ENCODE measurements around the gene RBM23. TPM values are rescaled to one million over a fixed set of nuclear protein-coding genes. Genes with fewer than 3 reads are reported as not detected.

RBM23 gene
- total RNA-seq, 2 experiments from 2014 or later, result 46.9 to 55.2 TPM

DNA sequence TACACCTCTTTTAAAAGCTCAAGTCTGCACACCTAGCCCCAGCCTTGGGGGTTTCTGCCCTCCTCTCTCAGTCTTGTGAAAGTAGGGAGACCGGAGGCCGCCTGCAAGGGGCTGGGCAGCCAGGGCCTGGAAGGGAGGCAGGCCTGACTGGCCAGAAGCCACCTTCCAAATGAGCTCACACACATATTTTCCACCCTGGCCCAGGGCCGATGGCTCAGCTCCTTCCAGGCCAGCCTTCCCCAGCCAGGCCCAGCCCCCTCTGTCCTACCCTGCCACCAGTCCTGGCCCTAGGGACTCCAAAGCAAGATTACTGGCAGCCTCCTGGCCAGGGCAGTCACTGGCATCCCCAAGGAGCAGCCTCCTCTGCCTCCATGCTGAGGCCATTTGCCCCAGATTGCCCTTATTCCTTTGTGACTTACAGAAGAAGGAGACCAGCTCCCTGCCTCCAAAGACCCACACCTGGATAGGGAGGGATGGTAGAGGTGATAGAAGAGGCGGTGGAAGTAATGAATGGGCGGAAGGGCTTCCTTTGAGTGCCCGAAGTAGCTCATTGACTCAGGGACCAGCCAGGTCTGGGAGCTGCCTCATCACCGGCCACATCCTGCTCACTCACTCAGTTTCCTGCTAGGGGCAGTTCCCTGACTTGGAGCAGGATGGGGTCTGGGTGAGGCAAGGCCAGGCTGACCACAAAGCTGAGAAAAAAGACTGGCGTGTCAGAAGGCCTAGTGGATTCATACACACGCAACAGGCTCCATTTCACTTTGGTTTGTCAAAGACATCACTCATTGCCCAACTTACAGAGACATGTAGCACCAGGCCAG, 67.8 kb downstream of the RBM23 start:
- H3K36me3 Mint-ChIP-seq (ENCODE audit: low read depth), result no peaks in the 10 kb centered on the region
- CTCF ChIA-PET, result interaction anchor here (0.6 to 20.8 kb wide), 14 partner anchors 10 to 293 kb away, joined by 3 to 469 read pairs (median 4); partner anchors contain the start of genes MMP14, MRPL52 and REM2
- peak; percentile 28 for ATAC-seq
- DNase-seq, result peak; percentile 47
- peaks cover 9% of the 10 kb centered on the region for H3K27me3 Mint-ChIP-seq
- H3K4me3 Mint-ChIP-seq, result no peak overlapping the region
- intact Hi-C loops (cut with micrococcal nuclease), result loop anchor here (5.0 kb wide), 1 partner anchor 279 kb away; no protein-coding TSS in a partner anchor
- TF ChIP-seq, protein P1, sequence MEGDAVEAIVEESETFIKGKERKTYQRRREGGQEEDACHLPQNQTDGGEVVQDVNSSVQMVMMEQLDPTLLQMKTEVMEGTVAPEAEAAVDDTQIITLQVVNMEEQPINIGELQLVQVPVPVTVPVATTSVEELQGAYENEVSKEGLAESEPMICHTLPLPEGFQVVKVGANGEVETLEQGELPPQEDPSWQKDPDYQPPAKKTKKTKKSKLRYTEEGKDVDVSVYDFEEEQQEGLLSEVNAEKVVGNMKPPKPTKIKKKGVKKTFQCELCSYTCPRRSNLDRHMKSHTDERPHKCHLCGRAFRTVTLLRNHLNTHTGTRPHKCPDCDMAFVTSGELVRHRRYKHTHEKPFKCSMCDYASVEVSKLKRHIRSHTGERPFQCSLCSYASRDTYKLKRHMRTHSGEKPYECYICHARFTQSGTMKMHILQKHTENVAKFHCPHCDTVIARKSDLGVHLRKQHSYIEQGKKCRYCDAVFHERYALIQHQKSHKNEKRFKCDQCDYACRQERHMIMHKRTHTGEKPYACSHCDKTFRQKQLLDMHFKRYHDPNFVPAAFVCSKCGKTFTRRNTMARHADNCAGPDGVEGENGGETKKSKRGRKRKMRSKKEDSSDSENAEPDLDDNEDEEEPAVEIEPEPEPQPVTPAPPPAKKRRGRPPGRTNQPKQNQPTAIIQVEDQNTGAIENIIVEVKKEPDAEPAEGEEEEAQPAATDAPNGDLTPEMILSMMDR (IDR thresholded peaks at IDR 0.05), result no peak
- H3K4me1 Mint-ChIP-seq (ENCODE audit: low read depth), result peaks cover 13% of the 10 kb centered on the region
- H3K27ac Mint-ChIP-seq, result no peak overlapping the region
- POLR2A ChIA-PET, result interaction anchor here (1.5 to 1.7 kb wide), 2 partner anchors 21 to 29 kb away, joined by 7 to 9 read pairs; partner anchors contain the start of gene MRPL52
- H3K9me3 Mint-ChIP-seq, result no peaks in the 10 kb centered on the region

DNA sequence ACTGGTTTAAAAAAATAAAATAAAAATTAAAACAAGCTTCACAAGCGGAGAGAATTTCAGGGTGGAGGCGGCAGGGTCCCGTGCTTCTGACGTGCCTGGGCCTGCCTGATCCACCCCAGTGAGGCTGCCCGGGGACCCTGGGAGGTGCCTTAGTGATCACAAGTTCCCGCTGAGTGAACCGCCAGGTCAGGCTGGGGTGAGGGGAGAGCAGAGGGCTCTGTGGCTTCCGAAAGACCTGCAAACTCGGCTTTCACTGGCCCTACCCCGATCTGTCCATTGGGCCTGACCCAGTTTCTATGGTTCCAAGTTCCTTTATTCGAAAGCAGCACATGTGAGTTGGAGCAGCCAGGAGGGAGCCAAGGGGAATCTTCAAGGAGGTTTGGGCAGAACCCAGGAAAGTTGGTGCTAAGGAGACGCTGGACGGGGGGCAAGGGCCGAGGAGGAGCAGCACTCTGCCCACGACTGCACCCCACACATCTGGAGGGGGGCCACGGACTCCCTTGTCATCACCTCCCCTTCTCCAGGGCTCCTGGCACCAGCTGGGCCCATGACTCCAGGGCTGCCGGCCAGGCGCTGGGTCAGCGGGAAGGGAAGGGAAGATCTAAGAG, 69.6 kb downstream of the RBM23 start:
- POLR2A ChIA-PET, result interaction anchor here (0.6 kb wide), 1 partner anchor 83 kb away, joined by 3 read pairs; the partner anchor contains the start of gene OXA1L
- peaks cover 9% of the 10 kb centered on the region for H3K27me3 Mint-ChIP-seq

DNA sequence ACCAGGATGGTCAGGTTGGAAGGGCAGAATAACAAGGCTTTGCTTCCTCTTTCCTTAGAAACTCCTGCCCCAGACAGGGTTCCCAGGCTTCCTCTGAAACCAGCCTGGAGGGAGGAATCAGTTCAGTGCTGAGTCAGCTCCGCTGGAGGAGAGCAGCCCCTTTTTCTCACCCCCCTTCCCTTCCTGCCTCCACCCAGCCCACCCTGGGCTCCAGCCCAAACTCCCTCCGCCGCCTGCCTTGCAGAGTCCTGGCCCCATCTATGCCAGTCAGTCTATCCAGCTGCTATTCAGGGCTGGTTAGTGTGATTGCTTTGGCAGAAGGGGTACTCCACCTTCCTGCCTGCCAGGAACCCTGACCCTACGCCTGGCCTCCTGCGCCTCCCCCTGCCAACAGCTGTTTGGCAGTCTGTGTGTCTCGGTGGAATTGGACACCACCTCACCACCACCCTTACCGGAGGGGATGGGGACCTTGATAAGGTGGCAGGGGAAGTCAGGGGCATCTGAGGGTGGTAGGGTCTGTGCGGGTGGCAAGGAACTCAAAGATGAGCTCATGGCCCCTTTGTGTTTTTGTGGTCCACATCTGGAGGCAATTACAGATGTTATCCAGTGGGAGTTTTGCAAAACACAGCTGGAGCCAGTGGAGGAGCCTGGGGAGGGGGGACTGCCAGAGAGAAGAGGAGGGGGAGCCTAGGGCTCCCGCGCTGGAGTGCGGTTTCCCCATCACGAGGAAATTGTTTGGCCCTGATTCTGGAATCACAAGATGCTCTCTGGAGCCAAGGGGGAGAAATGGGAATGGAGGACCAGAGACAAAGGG, 70.4 kb downstream of the RBM23 start:
- ChIA-PET CTCF (interaction anchor here (1.0 to 20.8 kb wide), 3 partner anchors 20 to 278 kb away, joined by 3 to 469 read pairs (median 6); partner anchors contain the start of genes MMP14 and MRPL52), POLR2A (interaction anchor here (1.1 to 1.5 kb wide), 2 partner anchors 10 to 19 kb away, joined by 3 to 4 read pairs; no protein-coding TSS in a partner anchor)
- TF ChIP-seq, protein P1 (IDR thresholded peaks at IDR 0.05), result no peak
- H3K27ac Mint-ChIP-seq, result no peak overlapping the region
- intact Hi-C loops (cut with micrococcal nuclease), result no loop called here
- H3K4me3 Mint-ChIP-seq, result no peak overlapping the region
- peaks cover 6% of the 10 kb centered on the region for H3K4me1 Mint-ChIP-seq (ENCODE audit: low read depth)
- DNase-seq (no peak), ATAC-seq (no peak)
- H3K9me3 Mint-ChIP-seq, result no peaks in the 10 kb centered on the region
- H3K27me3 Mint-ChIP-seq, result peaks cover 9% of the 10 kb centered on the region
- H3K36me3 Mint-ChIP-seq (ENCODE audit: low read depth), result no peaks in the 10 kb centered on the region

More for the DNA sequence above, 69.6 kb downstream of the RBM23 start:
- CTCF ChIA-PET, result interaction anchor here (0.6 to 20.8 kb wide), 4 partner anchors 20 to 292 kb away, joined by 3 to 469 read pairs (median 6); partner anchors contain the start of genes MMP14 and MRPL52
- no peaks in the 10 kb centered on the region for H3K9me3 Mint-ChIP-seq
- TF ChIP-seq, protein P1 (IDR thresholded peaks at IDR 0.05), result no peak
- no peak overlapping the region for H3K27ac Mint-ChIP-seq
- no peak overlapping the region for H3K4me3 Mint-ChIP-seq
- intact Hi-C loops (cut with micrococcal nuclease), result no loop called here
- DNase-seq (no peak), ATAC-seq (no peak)
- H3K4me1 Mint-ChIP-seq (ENCODE audit: low read depth), result peaks cover 6% of the 10 kb centered on the region
- no peaks in the 10 kb centered on the region for H3K36me3 Mint-ChIP-seq (ENCODE audit: low read depth)

DNA sequence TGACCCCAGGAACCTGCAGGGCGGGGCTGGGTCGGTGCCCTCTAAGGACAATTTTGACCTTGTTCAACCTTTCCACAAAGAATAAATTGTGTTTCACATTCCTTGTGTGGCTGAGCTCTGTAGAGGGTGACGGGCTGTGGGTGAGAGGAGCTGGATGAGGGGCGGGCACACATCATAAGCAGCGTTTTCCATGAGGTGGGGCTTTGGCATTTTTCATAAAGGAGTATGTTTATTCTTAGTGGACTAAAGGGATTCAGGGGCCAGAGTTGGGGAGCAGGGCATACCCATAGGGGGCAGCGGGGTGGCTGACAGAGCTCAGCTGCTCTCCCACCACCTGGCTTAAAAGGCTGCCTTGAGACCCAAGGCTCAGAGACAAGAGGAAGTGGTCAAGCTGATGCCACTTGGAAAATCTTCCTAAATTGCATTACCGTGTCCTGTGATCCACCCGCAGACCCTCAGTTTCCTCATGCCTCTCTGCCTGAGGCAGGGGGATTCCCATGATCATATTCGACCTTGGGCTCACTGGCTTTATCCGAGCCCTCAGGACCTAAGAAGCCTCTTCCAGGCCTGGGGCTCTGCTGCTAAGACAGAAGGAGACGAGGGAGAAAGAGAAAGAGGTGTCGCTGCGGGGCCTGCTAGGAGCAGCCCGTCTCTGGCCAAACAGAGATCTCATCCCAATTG, 71.1 kb downstream of the RBM23 start:
- no peak for DNase-seq

More for the DNA sequence above, 71.1 kb downstream of the RBM23 start:
- no peaks in the 10 kb centered on the region for H3K9me3 Mint-ChIP-seq
- CTCF ChIA-PET, result interaction anchor here (1.0 to 20.8 kb wide), 3 partner anchors 19 to 278 kb away, joined by 3 to 469 read pairs (median 6); partner anchors contain the start of genes MMP14 and MRPL52
- no peak for ATAC-seq
- no peaks in the 10 kb centered on the region for H3K36me3 Mint-ChIP-seq (ENCODE audit: low read depth)
- H3K4me3 Mint-ChIP-seq, result no peak overlapping the region
- H3K4me1 Mint-ChIP-seq (ENCODE audit: low read depth), result peaks cover 2% of the 10 kb centered on the region
- TF ChIP-seq, protein P1 (IDR thresholded peaks at IDR 0.05), result no peak
- peaks cover 9% of the 10 kb centered on the region for H3K27me3 Mint-ChIP-seq
- POLR2A ChIA-PET, result interaction anchor here (1.1 to 1.5 kb wide), 2 partner anchors 9 to 19 kb away, joined by 3 to 4 read pairs; no protein-coding TSS in a partner anchor
- no peak overlapping the region for H3K27ac Mint-ChIP-seq
- intact Hi-C loops (cut with micrococcal nuclease), result no loop called here
